ENCODE results near the gene AGAP3.

- TF ChIP-seq, protein P1, sequence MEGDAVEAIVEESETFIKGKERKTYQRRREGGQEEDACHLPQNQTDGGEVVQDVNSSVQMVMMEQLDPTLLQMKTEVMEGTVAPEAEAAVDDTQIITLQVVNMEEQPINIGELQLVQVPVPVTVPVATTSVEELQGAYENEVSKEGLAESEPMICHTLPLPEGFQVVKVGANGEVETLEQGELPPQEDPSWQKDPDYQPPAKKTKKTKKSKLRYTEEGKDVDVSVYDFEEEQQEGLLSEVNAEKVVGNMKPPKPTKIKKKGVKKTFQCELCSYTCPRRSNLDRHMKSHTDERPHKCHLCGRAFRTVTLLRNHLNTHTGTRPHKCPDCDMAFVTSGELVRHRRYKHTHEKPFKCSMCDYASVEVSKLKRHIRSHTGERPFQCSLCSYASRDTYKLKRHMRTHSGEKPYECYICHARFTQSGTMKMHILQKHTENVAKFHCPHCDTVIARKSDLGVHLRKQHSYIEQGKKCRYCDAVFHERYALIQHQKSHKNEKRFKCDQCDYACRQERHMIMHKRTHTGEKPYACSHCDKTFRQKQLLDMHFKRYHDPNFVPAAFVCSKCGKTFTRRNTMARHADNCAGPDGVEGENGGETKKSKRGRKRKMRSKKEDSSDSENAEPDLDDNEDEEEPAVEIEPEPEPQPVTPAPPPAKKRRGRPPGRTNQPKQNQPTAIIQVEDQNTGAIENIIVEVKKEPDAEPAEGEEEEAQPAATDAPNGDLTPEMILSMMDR (IDR thresholded peaks at IDR 0.05; ENCODE audit: low read depth, low read length, missing input control): no peak
- TF ChIP-seq, protein P2, sequence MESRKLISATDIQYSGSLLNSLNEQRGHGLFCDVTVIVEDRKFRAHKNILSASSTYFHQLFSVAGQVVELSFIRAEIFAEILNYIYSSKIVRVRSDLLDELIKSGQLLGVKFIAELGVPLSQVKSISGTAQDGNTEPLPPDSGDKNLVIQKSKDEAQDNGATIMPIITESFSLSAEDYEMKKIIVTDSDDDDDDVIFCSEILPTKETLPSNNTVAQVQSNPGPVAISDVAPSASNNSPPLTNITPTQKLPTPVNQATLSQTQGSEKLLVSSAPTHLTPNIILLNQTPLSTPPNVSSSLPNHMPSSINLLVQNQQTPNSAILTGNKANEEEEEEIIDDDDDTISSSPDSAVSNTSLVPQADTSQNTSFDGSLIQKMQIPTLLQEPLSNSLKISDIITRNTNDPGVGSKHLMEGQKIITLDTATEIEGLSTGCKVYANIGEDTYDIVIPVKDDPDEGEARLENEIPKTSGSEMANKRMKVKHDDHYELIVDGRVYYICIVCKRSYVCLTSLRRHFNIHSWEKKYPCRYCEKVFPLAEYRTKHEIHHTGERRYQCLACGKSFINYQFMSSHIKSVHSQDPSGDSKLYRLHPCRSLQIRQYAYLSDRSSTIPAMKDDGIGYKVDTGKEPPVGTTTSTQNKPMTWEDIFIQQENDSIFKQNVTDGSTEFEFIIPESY (IDR thresholded peaks at IDR 0.05): no peak
- TF ChIP-seq YY1 (IDR thresholded peaks at IDR 0.05) (no peak), NR2F2 (IDR thresholded peaks at IDR 0.05) (no peak), FOXA1 (IDR thresholded peaks at IDR 0.05) (no peak), ATF3 (IDR thresholded peaks at IDR 0.05) (no peak), JUND (IDR thresholded peaks at IDR 0.05) (no peak), SP1 (IDR thresholded peaks at IDR 0.05) (no peak)
Measured at GRCh38 chr7:151083824-151084160, 2.5 kb upstream of the AGAP3 start.
